Activated CD4-positive, alpha-beta T cell treated with anti-CD3 and anti-CD28 coated beads for 48 hours (primary cell): ENCODE measurements around the gene TRAF3IP1.
"Not testable (repeated sequence)": the region's sequence is repeated elsewhere in the genome, so short reads cannot be mapped to it uniquely, and the experiment has no call there.

Source experiments
- DNase-seq: peaks from one replicate; pipeline ENCODE4 v3.0.0-alpha.2; 2020

TRAF3IP1 gene

GRCh38 chr2:238313289-238313990 lies 6.9 kb upstream of the TRAF3IP1 start:
- DNase-seq: no peak

- no peak for DNase-seq
Observed at GRCh38 chr2:238313991-238314350, 6.3 kb upstream of the TRAF3IP1 start.

- DNase-seq: no peak
Observed at GRCh38 chr2:238314576-238314975, 5.7 kb upstream of the TRAF3IP1 start.

- no peak for DNase-seq
Observed at GRCh38 chr2:238315031-238315595, 5.2 kb upstream of the TRAF3IP1 start.

GRCh38 chr2:238320648-238321281 lies 447 bp downstream of the TRAF3IP1 start:
- DNase-seq: no peak

- no peak for DNase-seq
Observed at GRCh38 chr2:238321467-238321866, 1.1 kb downstream of the TRAF3IP1 start.

- DNase-seq: no peak
Observed at GRCh38 chr2:238322001-238322411, 1.7 kb downstream of the TRAF3IP1 start.

- DNase-seq: not testable (repeated sequence)
Observed at GRCh38 chr2:238324248-238324647, 3.9 kb downstream of the TRAF3IP1 start.

- no peak for DNase-seq
Observed at GRCh38 chr2:238325694-238326093, 5.4 kb downstream of the TRAF3IP1 start.

- no peak for DNase-seq
Observed at GRCh38 chr2:238326801-238327365, 6.6 kb downstream of the TRAF3IP1 start.

- DNase-seq: no peak
Observed at GRCh38 chr2:238327751-238328150, 7.4 kb downstream of the TRAF3IP1 start.

GRCh38 chr2:238330391-238330790 lies 10.1 kb downstream of the TRAF3IP1 start:
- DNase-seq: no peak

- no peak for DNase-seq
Observed at GRCh38 chr2:238331916-238332315, 11.6 kb downstream of the TRAF3IP1 start.

GRCh38 chr2:238334885-238335284 lies 14.6 kb downstream of the TRAF3IP1 start:
- no peak for DNase-seq

- DNase-seq: not testable (repeated sequence)
Observed at GRCh38 chr2:238335591-238335990, 15.3 kb downstream of the TRAF3IP1 start.

- DNase-seq: no peak
Observed at GRCh38 chr2:238336151-238336550, 15.8 kb downstream of the TRAF3IP1 start.

GRCh38 chr2:238336793-238337444 lies 16.6 kb downstream of the TRAF3IP1 start:
- DNase-seq: no peak

- no peak for DNase-seq
Observed at GRCh38 chr2:238337846-238338245, 17.5 kb downstream of the TRAF3IP1 start.

- no peak for DNase-seq
Observed at GRCh38 chr2:238338710-238339394, 18.5 kb downstream of the TRAF3IP1 start.

- DNase-seq: no peak
Observed at GRCh38 chr2:238339395-238339780, 19.1 kb downstream of the TRAF3IP1 start.

GRCh38 chr2:238339814-238340213 lies 19.5 kb downstream of the TRAF3IP1 start:
- no peak for DNase-seq

GRCh38 chr2:238341536-238341935 lies 21.2 kb downstream of the TRAF3IP1 start:
- no peak for DNase-seq

GRCh38 chr2:238344035-238344434 lies 23.7 kb downstream of the TRAF3IP1 start:
- DNase-seq: no peak
